Neuronal stem cell (in vitro differentiated cells): ENCODE data around the gene RESP18.
"Not testable (repeated sequence)": the region's sequence is repeated elsewhere in the genome, so short reads cannot be mapped to it uniquely, and the experiment has no call there.

Experiments
- DNase-seq: peaks from one replicate; pipeline ENCODE4 v3.0.0-alpha.2; 2013; ENCODE audit warnings: low spot score
- H2AFZ ChIP-seq: one replicate; pipeline ENCODE4 v1.6.1; 2013; ENCODE audit warnings: mild to moderate bottlenecking, low read length, inconsistent platforms
- H2AK5ac ChIP-seq: 2 replicates; pipeline ENCODE4 v1.6.1; 2013; ENCODE audit warnings: low read depth, mild to moderate bottlenecking, inconsistent platforms, low read length, moderate library complexity, mixed read lengths
- H2BK120ac ChIP-seq: 2 replicates; pipeline ENCODE4 v1.6.1; 2013; ENCODE audit warnings: low read depth, mild to moderate bottlenecking, inconsistent platforms, low read length, moderate library complexity, mixed read lengths
- H2BK12ac ChIP-seq: one replicate; pipeline ENCODE4 v1.6.1; 2013; ENCODE audit warnings: low read length, inconsistent platforms
- H2BK15ac ChIP-seq: 2 replicates; pipeline ENCODE4 v1.6.1; 2013; ENCODE audit warnings: mild to moderate bottlenecking, low read length, inconsistent platforms, mixed read lengths
- H2BK5ac ChIP-seq: one replicate; pipeline ENCODE4 v1.6.1; 2013; ENCODE audit warnings: inconsistent platforms, mild to moderate bottlenecking, low read length, moderate library complexity
- H3K14ac ChIP-seq: one replicate; pipeline ENCODE4 v1.6.1; 2013; ENCODE audit warnings: low read length, inconsistent platforms
- H3K18ac ChIP-seq: 2 replicates; pipeline ENCODE4 v1.6.1; 2013; ENCODE audit warnings: low read length, inconsistent platforms
- H3K23ac ChIP-seq: 2 replicates; pipeline ENCODE4 v1.6.1; 2013; ENCODE audit warnings: low read depth, mild to moderate bottlenecking, mixed read lengths, low read length, inconsistent platforms; ENCODE audit not compliant: poor library complexity
- H3K27ac ChIP-seq: replicated peaks from 3 replicates; pipeline ENCODE4 v1.5.1; 2013; ENCODE audit warnings: low read length, inconsistent platforms
- H3K27me3 ChIP-seq, 3 experiments: 2 replicates each; pipeline ENCODE4 v1.6.1; 2013; ENCODE audit warnings: low read length in 3 of 3, mild to moderate bottlenecking in 2 of 3, inconsistent platforms in 1 of 3, low read depth in 1 of 3, mixed read lengths in 1 of 3, moderate library complexity in 1 of 3; ENCODE audit not compliant: control insufficient read depth in 3 of 3, insufficient read depth in 3 of 3
- H3K36me3 ChIP-seq, 2 donors: replicated peaks in 1 of 2; 2 replicates each; pipeline ENCODE4 v1.6.1; 2013; ENCODE audit warnings: low read length in 2 of 2; ENCODE audit not compliant: control insufficient read depth in 2 of 2, insufficient read depth in 2 of 2
- H3K4ac ChIP-seq: 2 replicates; pipeline ENCODE4 v1.6.1; 2013; ENCODE audit warnings: inconsistent platforms, mild to moderate bottlenecking, low read length, moderate library complexity
- H3K4me1 ChIP-seq, 2 donors: 1 replicate in 1 of 2; 2 replicates in 1 of 2; pipeline ENCODE4 v1.6.1; 2013; ENCODE audit warnings: low read length in 2 of 2, low read depth in 1 of 2; ENCODE audit not compliant: control insufficient read depth in 2 of 2, insufficient read depth in 1 of 2
- H3K4me2 ChIP-seq: one replicate; pipeline ENCODE4 v1.6.1; 2013; ENCODE audit warnings: mild to moderate bottlenecking, low read length, inconsistent platforms; ENCODE audit not compliant: insufficient read depth, poor library complexity, severe bottlenecking
- H3K4me3 ChIP-seq, 2 donors: 2 replicates each; pipeline ENCODE4 v1.5.1; 2013; ENCODE audit warnings: low read length in 2 of 2, mild to moderate bottlenecking in 2 of 2, inconsistent platforms in 1 of 2, moderate library complexity in 1 of 2
- H3K79me1 ChIP-seq: one replicate; pipeline ENCODE4 v1.6.1; 2013; ENCODE audit warnings: low read depth, mild to moderate bottlenecking, inconsistent platforms, low read length, moderate library complexity
- H3K9ac ChIP-seq: one replicate; pipeline ENCODE4 v1.6.1; 2013; ENCODE audit warnings: mild to moderate bottlenecking, low read depth, low read length, inconsistent platforms; ENCODE audit not compliant: poor library complexity
- H3K9me3 ChIP-seq, 2 donors: replicated peaks in 1 of 2; 2 replicates each; pipeline versions ENCODE3 to v1.6.1; 2013; ENCODE audit warnings: low read length in 2 of 2, mild to moderate bottlenecking in 2 of 2, inconsistent platforms in 1 of 2, low read depth in 1 of 2, mixed read lengths in 1 of 2, moderate library complexity in 1 of 2; ENCODE audit not compliant: control insufficient read depth in 2 of 2, insufficient read depth in 1 of 2
- H4K8ac ChIP-seq: one replicate; pipeline ENCODE4 v1.6.1; 2013; ENCODE audit warnings: low read depth, mild to moderate bottlenecking, inconsistent platforms, low read length, moderate library complexity
- H4K91ac ChIP-seq: one replicate; pipeline ENCODE4 v1.6.1; 2013; ENCODE audit warnings: low read length, low read depth, mild to moderate bottlenecking, inconsistent platforms; ENCODE audit not compliant: poor library complexity
- WGBS, 2 donors: extraction: QIAGEN DNeasy Blood & Tissue Kit; methylation state at CpG; one replicate each; pipeline ENCODE4 v1.1.7; 2013; ENCODE audit warnings: missing lambda C conversion rate in 2 of 2, mixed read lengths in 1 of 2; ENCODE audit not compliant: insufficient read length in 2 of 2, insufficient replicate concordance in 1 of 2; ENCODE audit errors: extremely low coverage in 2 of 2; 5-methylcytosine and 5-hydroxymethylcytosine counted together

Gene RESP18

GRCh38 chr2:219287580-219288265 is 44.8 kb downstream of the RESP18 start:
- H3K18ac ChIP-seq, result no peak overlapping the region
- H3K9ac ChIP-seq, result no peak overlapping the region
- H3K36me3 ChIP-seq, result peaks cover 14 to 20% of the 10 kb centered on the region in 2 donors
- no peak overlapping the region for H2BK15ac ChIP-seq
- H2AK5ac ChIP-seq, result no peak overlapping the region
- no CpG with 5 or more reads among the region's 10 CpGs for WGBS, 2 donors
- no peak overlapping the region for H2BK5ac ChIP-seq
- no peak overlapping the region for H2BK120ac ChIP-seq
- H3K27me3 ChIP-seq, result peaks cover 0 to 10% (median 0%) of the 10 kb centered on the region in 3 experiments
- H3K4me2 ChIP-seq, result no peak overlapping the region
- no peak overlapping the region for H2AFZ ChIP-seq
- peaks cover 7% of the 10 kb centered on the region for H3K79me1 ChIP-seq
- no peak for DNase-seq
- no peak overlapping the region for H3K4me3 ChIP-seq
- H4K8ac ChIP-seq, result no peak overlapping the region
- H4K91ac ChIP-seq, result no peak overlapping the region
- no peak overlapping the region for H3K14ac ChIP-seq
- H3K9me3 ChIP-seq, result peaks cover 0 to under 1% of the 10 kb centered on the region in 2 donors
- no peak overlapping the region for H2BK12ac ChIP-seq
- no peak overlapping the region for H3K4ac ChIP-seq
- no peak overlapping the region for H3K23ac ChIP-seq
- H3K4me1 ChIP-seq, result peaks cover 6 to 7% of the 10 kb centered on the region in 2 donors
- no peak overlapping the region for H3K27ac ChIP-seq

- H3K9ac ChIP-seq, H2AK5ac ChIP-seq, H2BK12ac ChIP-seq, H3K4me2 ChIP-seq, H3K4me1 ChIP-seq, H2BK120ac ChIP-seq, H3K27me3 ChIP-seq, H3K14ac ChIP-seq, H3K23ac ChIP-seq, H2BK15ac ChIP-seq, H3K4me3 ChIP-seq, H3K4ac ChIP-seq, H3K79me1 ChIP-seq, DNase-seq, H3K9me3 ChIP-seq, H4K91ac ChIP-seq, H4K8ac ChIP-seq, H3K27ac ChIP-seq, H3K18ac ChIP-seq, H2AFZ ChIP-seq: not testable (repeated sequence)
- Histone ChIP-seq H3K36me3 (peaks cover 14 to 26% of the 10 kb centered on the region in 2 donors), H2BK5ac (peak overlapping the region; percentile 66)
- WGBS, 2 donors, result no CpG with 5 or more reads among the region's 6 CpGs
Measured at GRCh38 chr2:219287116-219287440, 45.5 kb downstream of the RESP18 start.

GRCh38 chr2:219286436-219287115 is 46.0 kb downstream of the RESP18 start:
- Histone ChIP-seq H4K91ac (no peak overlapping the region), H3K9ac (peak overlapping the region; percentile 60), H4K8ac (peak overlapping the region; percentile 99), H3K23ac (peak overlapping the region; percentile 91), H3K4ac (no peak overlapping the region), H3K27ac (peak overlapping the region; percentile 37), H2BK5ac (peak overlapping the region; percentile 66), H3K18ac (peak overlapping the region; percentile 97), H3K4me2 (no peak overlapping the region), H3K27me3 (peaks cover 0 to 5% (median 0%) of the 10 kb centered on the region in 3 experiments), H2AK5ac (peak overlapping the region; percentile 97), H2BK12ac (peak overlapping the region; percentile 46), H2AFZ (no peak overlapping the region), H3K14ac (peak overlapping the region; percentile 97), H3K9me3 (no peaks in the 10 kb centered on the region), H2BK120ac (peak overlapping the region; percentile 81), H3K4me1 (peaks cover 6 to 7% of the 10 kb centered on the region in 2 donors), H3K79me1 (peaks cover 7% of the 10 kb centered on the region), H3K36me3 (peaks cover 17 to 30% of the 10 kb centered on the region in 2 donors), H2BK15ac (peak overlapping the region; percentile 37), H3K4me3 (no peak overlapping the region)
- no peak for DNase-seq
- WGBS, 2 donors, result no CpG with 5 or more reads among the region's 12 CpGs

- H2AFZ ChIP-seq, result no peak overlapping the region
- peaks cover 6 to 7% of the 10 kb centered on the region in 2 donors for H3K4me1 ChIP-seq
- no peak overlapping the region for H3K4me2 ChIP-seq
- H2BK15ac ChIP-seq, result peak overlapping the region; percentile 37
- no peak overlapping the region for H4K91ac ChIP-seq
- peak overlapping the region; percentile 97 for H3K14ac ChIP-seq
- peak overlapping the region; percentile 99 for H2AK5ac ChIP-seq
- H3K27me3 ChIP-seq, result no peaks in the 10 kb centered on the region
- peak overlapping the region; percentile 97 for H3K18ac ChIP-seq
- no peaks in the 10 kb centered on the region for H3K9me3 ChIP-seq
- peak overlapping the region; percentile 60 for H3K9ac ChIP-seq
- peak overlapping the region; percentile 99 for H4K8ac ChIP-seq
- peak overlapping the region; percentile 66 for H2BK5ac ChIP-seq
- no CpG with 5 or more reads among the region's 17 CpGs for WGBS, 2 donors
- peak overlapping the region; percentile 91 for H3K23ac ChIP-seq
- peaks cover 17 to 36% of the 10 kb centered on the region in 2 donors for H3K36me3 ChIP-seq
- no peak overlapping the region for H2BK12ac ChIP-seq
- no peak overlapping the region for H3K4me3 ChIP-seq
- peaks cover 7% of the 10 kb centered on the region for H3K79me1 ChIP-seq
- H3K4ac ChIP-seq, result no peak overlapping the region
- H2BK120ac ChIP-seq, result peak overlapping the region; percentile 81
- peak overlapping the region; percentile 29 for H3K27ac ChIP-seq
- no peak for DNase-seq
Measured at GRCh38 chr2:219285894-219286425, 46.6 kb downstream of the RESP18 start.
